Right lobe of liver (tissue), 6 donors: ENCODE measurements around the gene FMN1. TPM values are rescaled to one million over a fixed set of nuclear protein-coding genes. Genes with fewer than 3 reads are reported as not detected.

Experiments
- ATAC-seq, 4 donors: fragments of 200-7000 bp; cut with Tn5 transposase; one replicate each; pipeline ENCODE4 v1.9.1; 2020; ENCODE audit warnings: mild to moderate bottlenecking in 4 of 4, moderate library complexity in 4 of 4
- DNase-seq, 3 donors: peaks; one replicate each; pipeline ENCODE4 v3.0.0-alpha.2; 2020
- H3K27ac ChIP-seq, 3 donors: fragments of 200-600 bp; one replicate each; pipeline ENCODE4 v1.8.0; 2022
- H3K27me3 ChIP-seq, 2 donors: fragments of 200-600 bp; one replicate each; pipeline ENCODE4 v1.8.0; 2022
- H3K36me3 ChIP-seq, 4 donors: fragments of 200-600 bp; sonication (generic) in 1 of 4; one replicate each; pipeline versions ENCODE4 v1.5.1 to v1.8.0; 2017 to 2022; ENCODE audit warnings: control low read depth in 1 of 4
- H3K4me1 ChIP-seq, 4 donors: fragments of 200-600 bp; sonication (generic) in 1 of 4; one replicate each; pipeline versions ENCODE4 v1.5.1 to v1.8.0; 2017 to 2022; ENCODE audit warnings: control low read depth in 1 of 4
- H3K4me3 ChIP-seq, 3 donors: fragments of 200-600 bp; one replicate each; pipeline ENCODE4 v1.8.0; 2022
- H3K9me3 ChIP-seq, 4 donors: fragments of 200-600 bp; sonication (generic) in 1 of 4; one replicate each; pipeline versions ENCODE4 v1.5.1 to v1.8.0; 2017 to 2022; ENCODE audit warnings: control low read depth in 1 of 4
- POLR2A ChIP-seq: fragments of 450-650 bp; IDR thresholded peaks from one replicate; pipeline ENCODE4 v1.6.1; 2017; ENCODE audit warnings: antibody characterized with exemption, mild to moderate bottlenecking
- WGBS: methylation state at CpG from one replicate; pipeline ENCODE4 v1.1.6; 2018; ENCODE audit warnings: low coverage, low lambda C conversion rate; ENCODE audit not compliant: insufficient coverage; ENCODE audit errors: missing lambda C conversion rate; 5-methylcytosine and 5-hydroxymethylcytosine counted together
- intact Hi-C, 2 donors: fragments of 100-400 bp; cut with DNase I; formaldehyde crosslinking; loops; one replicate each; pipeline versions ENCODE4 v1.11.2 to v1.14.1; 2022
- total RNA-seq, 6 experiments: library from RNA; depleted of rRNA in 2 of 6; stranded (reverse); fragments of >200 nt in 2 of 6; fragmentation: NEBNext Ultra II Directional in 3 of 6; extraction: Animal tissue kit (Norgen Biotek cat#: 25700) in 3 of 6; gene quantifications; one replicate each; pipeline versions ENCODE4 v1.1.0 to v1.2.4, GENCODE V29; 2016 to 2023
- TF ChIP-seq, protein P1 (sequence below), 4 donors: fragments of 200-600 bp in 3 of 4; fragments of 450-650 bp in 1 of 4; IDR thresholded peaks; one replicate each; pipeline versions ENCODE4 v1.5.1 to v1.8.0; 2016 to 2022; ENCODE audit warnings: antibody characterized with exemption in 4 of 4, mild to moderate bottlenecking in 2 of 4
- donor health status: DM: no; HTN: yes; CAD: no.
- donor health status: DM: no; HTN: no; CAD: no.
- donor health status: DM: no; HTN: no; CAD: no.
- donor health status: DM: no; HTN: yes; CAD: no.
- donor health status: DM: no; HTN: yes; CAD: no.

FMN1 gene
- total RNA-seq, 6 experiments from 2014 or later = 1.1 to 6.8 (median 3.1) TPM

DNA sequence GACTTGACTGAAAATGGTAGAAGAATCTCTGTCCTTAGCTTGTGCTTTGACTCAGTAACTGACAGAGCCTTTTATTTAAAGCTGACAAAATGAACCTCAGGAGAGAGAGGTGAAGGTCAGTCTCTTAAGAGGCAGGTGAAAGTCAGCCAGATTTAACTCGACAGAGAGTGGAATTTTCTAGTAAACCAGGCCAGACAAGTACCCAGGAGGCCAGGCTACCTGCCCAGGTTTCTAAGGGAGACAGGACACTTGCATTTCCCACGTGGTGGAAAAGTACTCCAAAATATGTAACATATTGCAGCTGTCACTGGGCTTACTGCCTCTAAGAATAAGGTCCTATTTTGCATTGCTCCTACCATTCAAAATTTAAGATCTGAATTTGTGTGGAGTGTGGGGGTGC is 167.9 kb downstream of the FMN1 start:
- Histone ChIP-seq H3K4me3 (no peak overlapping the region), H3K36me3 (no peaks in the 10 kb centered on the region), H3K9me3 (no peaks in the 10 kb centered on the region), H3K27ac (no peak overlapping the region), H3K27me3 (no peaks in the 10 kb centered on the region), H3K4me1 (no peaks in the 10 kb centered on the region)
- WGBS = 17% methylated on average over 2 of the region's 2 CpGs
- no peak for DNase-seq
- intact Hi-C loops = no loop called here
- no peak for TF ChIP-seq POLR2A
- TF ChIP-seq, protein P1, sequence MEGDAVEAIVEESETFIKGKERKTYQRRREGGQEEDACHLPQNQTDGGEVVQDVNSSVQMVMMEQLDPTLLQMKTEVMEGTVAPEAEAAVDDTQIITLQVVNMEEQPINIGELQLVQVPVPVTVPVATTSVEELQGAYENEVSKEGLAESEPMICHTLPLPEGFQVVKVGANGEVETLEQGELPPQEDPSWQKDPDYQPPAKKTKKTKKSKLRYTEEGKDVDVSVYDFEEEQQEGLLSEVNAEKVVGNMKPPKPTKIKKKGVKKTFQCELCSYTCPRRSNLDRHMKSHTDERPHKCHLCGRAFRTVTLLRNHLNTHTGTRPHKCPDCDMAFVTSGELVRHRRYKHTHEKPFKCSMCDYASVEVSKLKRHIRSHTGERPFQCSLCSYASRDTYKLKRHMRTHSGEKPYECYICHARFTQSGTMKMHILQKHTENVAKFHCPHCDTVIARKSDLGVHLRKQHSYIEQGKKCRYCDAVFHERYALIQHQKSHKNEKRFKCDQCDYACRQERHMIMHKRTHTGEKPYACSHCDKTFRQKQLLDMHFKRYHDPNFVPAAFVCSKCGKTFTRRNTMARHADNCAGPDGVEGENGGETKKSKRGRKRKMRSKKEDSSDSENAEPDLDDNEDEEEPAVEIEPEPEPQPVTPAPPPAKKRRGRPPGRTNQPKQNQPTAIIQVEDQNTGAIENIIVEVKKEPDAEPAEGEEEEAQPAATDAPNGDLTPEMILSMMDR (IDR thresholded peaks at IDR 0.05) = no peak
- ATAC-seq = peak in 1 of 4 donors; percentile 14

DNA sequence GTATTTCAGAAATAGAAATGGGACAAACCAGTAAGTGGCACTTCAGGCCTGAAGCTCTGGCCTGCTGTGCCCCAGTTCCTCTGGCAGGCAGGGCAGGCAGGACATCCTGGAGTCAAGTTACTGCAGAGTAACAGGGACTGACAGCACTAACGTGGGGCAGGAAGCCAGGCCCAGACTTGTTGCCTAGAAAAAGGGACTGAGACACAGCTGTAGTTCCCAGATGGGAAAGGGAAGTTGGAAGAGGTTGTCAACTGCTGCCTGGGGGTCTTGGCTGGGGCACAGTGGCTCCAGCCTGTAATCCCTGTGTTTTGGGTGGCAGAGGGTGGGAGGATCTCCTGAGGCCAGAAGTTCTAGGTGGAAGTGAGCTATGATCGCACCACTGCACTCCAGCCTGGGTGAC is 171.9 kb downstream of the FMN1 start:
- Histone ChIP-seq H3K36me3 (no peaks in the 10 kb centered on the region), H3K27me3 (no peaks in the 10 kb centered on the region), H3K4me1 (no peaks in the 10 kb centered on the region), H3K4me3 (no peak overlapping the region), H3K27ac (no peak overlapping the region), H3K9me3 (no peaks in the 10 kb centered on the region)
- 24% methylated on average over 2 of the region's 2 CpGs for WGBS
- no peak for DNase-seq
- ATAC-seq = peak; percentile 26 to 65 (median 61)
- no peak for TF ChIP-seq POLR2A
- TF ChIP-seq, protein P1 (IDR thresholded peaks at IDR 0.05) = no peak
- intact Hi-C loops = no loop called here

DNA sequence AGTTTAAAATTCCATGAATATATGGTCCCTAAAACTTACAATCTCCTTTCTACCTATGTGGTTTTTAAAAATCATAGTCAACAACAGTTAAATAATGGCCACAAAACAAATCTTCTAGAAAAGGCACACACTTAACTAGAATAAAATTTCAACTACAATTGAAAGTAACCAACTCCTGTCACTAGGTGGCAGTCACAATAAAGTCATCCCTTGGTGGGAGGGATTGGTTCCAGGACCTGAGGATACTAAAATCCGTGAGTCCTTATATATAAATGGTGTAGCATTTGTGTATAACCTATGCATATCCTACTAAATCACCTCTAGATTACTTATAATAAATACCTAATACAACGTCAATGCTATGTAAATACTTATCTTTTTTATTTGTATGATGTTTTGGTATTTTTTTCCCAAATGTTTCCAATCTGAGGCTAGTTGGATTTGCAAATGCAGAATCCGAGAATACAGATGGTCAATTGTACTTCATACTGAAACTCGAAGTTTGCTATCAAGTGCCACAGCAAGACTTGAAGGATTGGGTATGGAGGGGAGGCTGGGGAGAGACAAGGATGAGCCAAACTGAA is 172.6 kb downstream of the FMN1 start:
- Histone ChIP-seq H3K27me3 (no peaks in the 10 kb centered on the region), H3K27ac (no peak overlapping the region), H3K9me3 (no peaks in the 10 kb centered on the region), H3K4me1 (no peaks in the 10 kb centered on the region), H3K4me3 (no peak overlapping the region), H3K36me3 (no peaks in the 10 kb centered on the region)
- intact Hi-C loops = no loop called here
- TF ChIP-seq, protein P1 (IDR thresholded peaks at IDR 0.05) = peak; percentile 44 to 65 (median 59)
- no peak for TF ChIP-seq POLR2A
- ATAC-seq (peak; percentile 61 to 72 (median 68)), DNase-seq (no peak)
- 15% methylated on average over 4 of the region's 4 CpGs for WGBS

DNA sequence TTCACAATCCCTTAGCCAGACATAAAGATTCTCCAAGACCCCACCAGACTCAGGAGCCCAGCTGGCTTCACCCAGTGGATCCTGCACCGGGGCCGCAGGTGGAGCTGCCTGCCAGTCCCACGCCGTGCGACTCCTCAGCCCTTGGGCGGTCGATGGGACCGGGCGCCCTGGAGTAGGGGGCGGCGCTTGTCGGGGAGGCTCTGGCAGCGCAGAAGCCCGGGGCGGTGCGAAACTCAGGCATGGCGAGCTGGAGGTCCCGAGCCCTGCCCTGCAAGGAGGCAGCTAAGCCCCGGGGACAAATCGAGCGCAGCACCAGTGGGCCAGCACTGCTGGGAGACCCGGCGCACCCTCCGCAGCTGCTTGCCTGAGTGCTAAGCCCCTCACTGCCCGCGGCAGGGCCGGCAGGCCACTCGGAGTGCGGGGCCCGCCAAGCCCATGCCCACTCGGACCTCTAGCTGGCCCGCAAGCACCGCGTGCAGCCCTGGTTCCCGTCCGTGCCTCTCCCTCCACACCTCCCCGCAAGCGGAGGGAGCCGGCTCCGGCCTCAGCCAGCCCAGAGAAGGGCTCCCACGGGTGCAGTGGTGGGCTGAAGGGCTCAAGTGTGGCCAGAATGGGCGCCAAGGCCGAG is 175.0 kb downstream of the FMN1 start:
- no peaks in the 10 kb centered on the region for H3K4me1 ChIP-seq
- DNase-seq = no peak
- H3K27me3 ChIP-seq = no peaks in the 10 kb centered on the region
- WGBS = 70% methylated on average over 2 of the region's 43 CpGs
- H3K4me3 ChIP-seq = no peak overlapping the region
- no peak overlapping the region for H3K27ac ChIP-seq
- no peaks in the 10 kb centered on the region for H3K9me3 ChIP-seq
- no peak for ATAC-seq
- intact Hi-C loops = no loop called here
- TF ChIP-seq, protein P1 (IDR thresholded peaks at IDR 0.05) = no peak
- no peak for TF ChIP-seq POLR2A
- no peaks in the 10 kb centered on the region for H3K36me3 ChIP-seq
